Measurements from ENCODE around the gene ZNF609. TPM values are rescaled to one million over a fixed set of nuclear protein-coding genes. Genes with fewer than 3 reads are reported as not detected.
"Not testable (repeated sequence)": the region's sequence is repeated elsewhere in the genome, so short reads cannot be mapped to it uniquely, and the experiment has no call there.

The ZNF609 gene
- total RNA-seq, 1 donor from 2014 or later, result 37.9 TPM

GRCh38 chr15:64643685-64644084, 183.3 kb downstream of the ZNF609 start:
- DNase-seq (ENCODE audit: low spot score), result no peak

GRCh38 chr15:64644811-64645210, 184.4 kb downstream of the ZNF609 start:
- not testable (repeated sequence) for DNase-seq (ENCODE audit: low spot score)

GRCh38 chr15:64645995-64646394, 185.6 kb downstream of the ZNF609 start:
- no peak for DNase-seq (ENCODE audit: low spot score)

GRCh38 chr15:64647367-64647766, 187.0 kb downstream of the ZNF609 start:
- DNase-seq (ENCODE audit: low spot score), result no peak

- no peak for DNase-seq (ENCODE audit: low spot score)
Observed at GRCh38 chr15:64650552-64650951, 190.2 kb downstream of the ZNF609 start.

- no peak for DNase-seq (ENCODE audit: low spot score)
Observed at GRCh38 chr15:64651601-64652191, 191.3 kb downstream of the ZNF609 start.

GRCh38 chr15:64653757-64654156, 193.4 kb downstream of the ZNF609 start:
- DNase-seq (ENCODE audit: low spot score), result no peak

- no peak for DNase-seq (ENCODE audit: low spot score)
Observed at GRCh38 chr15:64656508-64656907, 196.1 kb downstream of the ZNF609 start.

- DNase-seq (ENCODE audit: low spot score), result no peak
Observed at GRCh38 chr15:64665179-64665578, 204.8 kb downstream of the ZNF609 start.

- DNase-seq (ENCODE audit: low spot score), result no peak
Observed at GRCh38 chr15:64667736-64668161, 207.4 kb downstream of the ZNF609 start.

- no peak for DNase-seq (ENCODE audit: low spot score)
Observed at GRCh38 chr15:64673866-64674265, 213.5 kb downstream of the ZNF609 start.

GRCh38 chr15:64678126-64678819, 217.9 kb downstream of the ZNF609 start:
- no peak for DNase-seq (ENCODE audit: low spot score)

- no peak for DNase-seq (ENCODE audit: low spot score)
Observed at GRCh38 chr15:64680097-64680496, 219.7 kb downstream of the ZNF609 start.

GRCh38 chr15:64681424-64682024, 221.1 kb downstream of the ZNF609 start:
- no peak for DNase-seq (ENCODE audit: low spot score)

GRCh38 chr15:64682255-64682654, 221.9 kb downstream of the ZNF609 start:
- no peak for DNase-seq (ENCODE audit: low spot score)

GRCh38 chr15:64683378-64683777, 223.0 kb downstream of the ZNF609 start:
- no peak for DNase-seq (ENCODE audit: low spot score)

- no peak for DNase-seq (ENCODE audit: low spot score)
Observed at GRCh38 chr15:64685230-64685888, 225.0 kb downstream of the ZNF609 start.

GRCh38 chr15:64686130-64686735, 225.9 kb downstream of the ZNF609 start:
- no peak for DNase-seq (ENCODE audit: low spot score)

- DNase-seq (ENCODE audit: low spot score), result no peak
Observed at GRCh38 chr15:64687172-64687571, 226.8 kb downstream of the ZNF609 start.

- DNase-seq (ENCODE audit: low spot score), result peak; percentile 45
Observed at GRCh38 chr15:64687688-64688087, 227.3 kb downstream of the ZNF609 start.

GRCh38 chr15:64688770-64689169, 228.4 kb downstream of the ZNF609 start:
- DNase-seq (ENCODE audit: low spot score), result peak; percentile 60

- DNase-seq (ENCODE audit: low spot score), result no peak
Observed at GRCh38 chr15:64690008-64690407, 229.6 kb downstream of the ZNF609 start.

Measured in mesenteric fat pad (tissue), 1 donor.